Measurements from ENCODE around the gene LRP8.
A peak's percentile ranks its signal among the peaks of the same experiment; 100 is the strongest.

The LRP8 gene

GRCh38 chr1:53328009-53328461 lies at the start of gene LRP8:
Gene LRP8, minus strand, starts transcription at chr1:53328070. Its CDS starts 158 bp downstream, at chr1:53327912.
- peak; percentile 96 for DNase-seq

- DNase-seq = no peak
Observed at GRCh38 chr1:53377438-53377841, 49.6 kb upstream of the LRP8 start.

- no peak for DNase-seq
Observed at GRCh38 chr1:53376742-53377437, 49.0 kb upstream of the LRP8 start.

GRCh38 chr1:53376041-53376461 lies 48.2 kb upstream of the LRP8 start:
- DNase-seq = no peak

- DNase-seq = no peak
Observed at GRCh38 chr1:53375440-53375839, 47.6 kb upstream of the LRP8 start.

GRCh38 chr1:53373246-53373645 lies 45.4 kb upstream of the LRP8 start:
- DNase-seq = no peak

GRCh38 chr1:53372501-53372951 lies 44.7 kb upstream of the LRP8 start:
- DNase-seq = no peak

- DNase-seq = no peak
Observed at GRCh38 chr1:53371851-53372250, 44.0 kb upstream of the LRP8 start.

- no peak for DNase-seq
Observed at GRCh38 chr1:53371121-53371666, 43.3 kb upstream of the LRP8 start.

- no peak for DNase-seq
Observed at GRCh38 chr1:53370369-53370961, 42.6 kb upstream of the LRP8 start.

GRCh38 chr1:53369761-53370160 lies 41.9 kb upstream of the LRP8 start:
- no peak for DNase-seq

- DNase-seq = no peak
Observed at GRCh38 chr1:53369034-53369750, 41.3 kb upstream of the LRP8 start.

GRCh38 chr1:53368314-53369033 lies 40.6 kb upstream of the LRP8 start:
- DNase-seq = no peak

- DNase-seq = no peak
Observed at GRCh38 chr1:53367503-53368313, 39.8 kb upstream of the LRP8 start.

GRCh38 chr1:53366901-53367502 lies 39.1 kb upstream of the LRP8 start:
- DNase-seq = no peak

GRCh38 chr1:53365437-53366063 lies 37.7 kb upstream of the LRP8 start:
- DNase-seq = no peak

- DNase-seq = peak; percentile 63
Observed at GRCh38 chr1:53362851-53363642, 35.2 kb upstream of the LRP8 start.

GRCh38 chr1:53362270-53362669 lies 34.4 kb upstream of the LRP8 start:
- no peak for DNase-seq

GRCh38 chr1:53361541-53361961 lies 33.7 kb upstream of the LRP8 start:
- DNase-seq = no peak

GRCh38 chr1:53359934-53360276 lies 32.0 kb upstream of the LRP8 start:
- no peak for DNase-seq

Measured in DMS53 (cell line).